HFF-Myc (cell line): ENCODE results near the gene GPBAR1.

Experiments used
- DNase-seq: peaks from one replicate; pipeline ENCODE4 v3.0.0-alpha.2; 2011; ENCODE audit warnings: low read depth; ENCODE audit errors: extremely low read depth
- H3K4me3 ChIP-seq: replicated peaks from 2 replicates; pipeline ENCODE4 v1.5.1; 2011; ENCODE audit warnings: low read depth, mild to moderate bottlenecking, control low read depth, low read length
- TF ChIP-seq, protein P1 (sequence below): IDR thresholded peaks from 2 replicates; pipeline ENCODE4 v1.5.1; 2012; ENCODE audit warnings: mild to moderate bottlenecking, low read depth, low read length, control low read depth; ENCODE audit errors: missing control alignments

The GPBAR1 gene

DNA sequence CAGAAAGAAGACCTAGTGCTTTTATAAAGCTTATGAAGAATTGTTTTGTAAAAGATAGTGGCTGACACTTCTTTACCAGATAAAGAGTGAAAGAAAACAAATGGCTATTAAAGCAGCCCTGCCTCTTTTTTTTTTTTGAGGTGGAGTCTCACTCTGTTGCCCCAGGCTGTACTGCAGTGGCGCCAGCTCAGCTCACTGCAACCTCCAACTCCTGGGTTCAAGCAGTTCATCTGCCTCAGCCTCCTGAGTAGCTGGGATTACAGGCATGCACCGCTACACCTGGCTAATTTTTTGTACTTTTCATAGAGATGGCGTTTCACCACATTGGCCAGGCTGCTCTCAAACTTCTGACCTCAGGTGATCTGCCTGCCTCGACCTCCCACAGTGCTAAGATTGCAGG, 31.0 kb upstream of the GPBAR1 start:
- TF ChIP-seq, protein P1, sequence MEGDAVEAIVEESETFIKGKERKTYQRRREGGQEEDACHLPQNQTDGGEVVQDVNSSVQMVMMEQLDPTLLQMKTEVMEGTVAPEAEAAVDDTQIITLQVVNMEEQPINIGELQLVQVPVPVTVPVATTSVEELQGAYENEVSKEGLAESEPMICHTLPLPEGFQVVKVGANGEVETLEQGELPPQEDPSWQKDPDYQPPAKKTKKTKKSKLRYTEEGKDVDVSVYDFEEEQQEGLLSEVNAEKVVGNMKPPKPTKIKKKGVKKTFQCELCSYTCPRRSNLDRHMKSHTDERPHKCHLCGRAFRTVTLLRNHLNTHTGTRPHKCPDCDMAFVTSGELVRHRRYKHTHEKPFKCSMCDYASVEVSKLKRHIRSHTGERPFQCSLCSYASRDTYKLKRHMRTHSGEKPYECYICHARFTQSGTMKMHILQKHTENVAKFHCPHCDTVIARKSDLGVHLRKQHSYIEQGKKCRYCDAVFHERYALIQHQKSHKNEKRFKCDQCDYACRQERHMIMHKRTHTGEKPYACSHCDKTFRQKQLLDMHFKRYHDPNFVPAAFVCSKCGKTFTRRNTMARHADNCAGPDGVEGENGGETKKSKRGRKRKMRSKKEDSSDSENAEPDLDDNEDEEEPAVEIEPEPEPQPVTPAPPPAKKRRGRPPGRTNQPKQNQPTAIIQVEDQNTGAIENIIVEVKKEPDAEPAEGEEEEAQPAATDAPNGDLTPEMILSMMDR: no peak
- no peak for DNase-seq
- no peak overlapping the region for H3K4me3 ChIP-seq

DNA sequence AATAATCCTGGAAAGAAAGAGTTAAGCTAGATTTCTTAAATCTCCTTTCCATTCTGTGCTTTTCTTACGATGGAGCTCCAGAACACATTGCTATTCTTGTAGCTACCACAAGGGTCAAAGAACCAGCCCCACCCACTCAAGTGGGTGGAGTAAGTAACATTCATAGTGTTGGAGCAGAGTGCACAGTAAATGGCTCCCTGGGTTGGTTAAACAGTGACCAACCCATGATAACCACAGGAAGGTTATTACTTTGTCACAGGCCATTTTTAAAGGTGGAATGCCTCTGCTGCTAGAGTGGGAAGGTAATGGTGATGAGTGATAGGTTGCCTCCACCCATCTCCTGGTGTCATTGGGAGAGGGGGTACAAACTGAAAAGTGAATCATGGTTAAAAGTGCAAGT, 29.9 kb upstream of the GPBAR1 start:
- H3K4me3 ChIP-seq: no peak overlapping the region
- DNase-seq: no peak
- TF ChIP-seq, protein P1: peak; percentile 12

DNA sequence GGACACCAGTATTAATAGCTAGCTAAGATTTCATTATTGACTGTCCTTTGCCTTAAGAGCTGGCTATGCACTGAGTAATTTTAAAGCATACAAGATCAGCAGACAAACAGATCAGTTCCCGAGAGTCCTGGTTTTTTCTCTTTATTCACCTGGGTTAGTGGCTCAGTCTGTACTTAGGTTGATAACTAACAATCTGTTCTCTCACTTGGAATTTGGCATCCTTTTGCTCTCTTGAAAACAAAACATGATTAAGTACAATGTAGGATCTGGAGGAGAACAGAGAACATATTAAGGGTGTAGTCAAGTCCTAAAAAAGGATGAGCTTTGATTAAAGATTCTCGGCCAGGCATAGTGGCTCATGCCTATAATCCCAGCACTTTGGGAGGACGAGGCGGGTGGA, 27.3 kb upstream of the GPBAR1 start:
- no peak overlapping the region for H3K4me3 ChIP-seq
- DNase-seq: no peak
- TF ChIP-seq, protein P1: no peak

DNA sequence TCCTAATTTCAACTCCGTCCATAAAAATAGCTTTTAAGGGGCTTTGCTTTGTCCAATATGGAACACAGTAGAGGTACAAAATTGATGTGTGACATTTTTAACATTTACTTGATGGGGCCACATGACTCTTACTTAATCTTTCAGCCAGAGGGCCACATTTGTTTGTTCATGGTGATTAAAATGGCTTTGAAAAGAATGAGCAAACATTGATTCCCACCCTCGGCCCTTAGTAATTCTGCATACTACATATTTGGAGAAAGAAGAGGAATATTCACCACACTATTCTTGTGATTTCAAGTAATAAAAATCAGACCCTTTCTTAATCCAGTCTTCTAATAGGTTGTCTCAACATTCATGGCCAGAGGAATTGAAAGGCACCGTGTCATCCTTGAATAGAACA, 26.3 kb upstream of the GPBAR1 start:
- no peak overlapping the region for H3K4me3 ChIP-seq
- DNase-seq: no peak

DNA sequence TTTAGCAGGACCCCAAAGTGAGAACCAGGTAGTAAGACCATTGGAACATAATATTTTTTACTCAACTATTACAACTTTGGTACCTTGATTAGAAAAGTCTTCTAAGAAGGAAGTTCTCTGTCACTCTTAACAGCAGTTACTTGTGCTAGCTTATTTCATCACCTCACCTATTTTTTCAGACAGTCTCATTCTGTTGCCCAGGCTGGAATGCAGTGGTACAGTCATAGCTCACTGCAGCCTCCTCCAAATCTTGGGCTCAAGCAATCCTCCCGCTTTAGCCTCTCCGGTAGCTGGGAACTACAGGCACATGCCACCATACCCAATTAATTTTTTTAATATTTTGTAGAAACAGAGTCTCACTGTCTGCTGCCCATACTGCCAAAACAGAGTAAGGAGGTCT, 25.8 kb upstream of the GPBAR1 start:
- DNase-seq: no peak
- TF ChIP-seq, protein P1: no peak
- H3K4me3 ChIP-seq: no peak overlapping the region

More for the DNA sequence above, 26.3 kb upstream of the GPBAR1 start:
- TF ChIP-seq, protein P1: no peak

DNA sequence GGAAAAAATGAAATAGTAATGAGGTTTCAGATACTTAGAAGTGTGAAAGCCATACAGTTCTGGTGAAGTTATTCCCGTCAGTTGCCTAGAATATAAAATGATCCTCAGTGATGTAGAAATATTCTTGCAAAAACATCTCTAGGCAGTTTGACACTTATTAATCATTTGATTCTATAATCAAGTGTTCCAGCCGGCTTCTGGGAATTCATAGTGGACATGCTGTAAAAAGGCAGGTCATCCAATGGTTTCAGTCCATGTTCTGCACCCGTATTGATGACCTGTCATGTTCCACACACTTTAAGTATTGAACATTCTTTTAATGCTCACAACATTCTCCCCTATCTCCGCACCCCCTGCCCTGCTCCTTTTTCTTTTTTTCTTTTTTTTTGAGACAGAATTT, 24.0 kb upstream of the GPBAR1 start:
- DNase-seq: no peak
- TF ChIP-seq, protein P1: no peak
- H3K4me3 ChIP-seq: no peak overlapping the region

DNA sequence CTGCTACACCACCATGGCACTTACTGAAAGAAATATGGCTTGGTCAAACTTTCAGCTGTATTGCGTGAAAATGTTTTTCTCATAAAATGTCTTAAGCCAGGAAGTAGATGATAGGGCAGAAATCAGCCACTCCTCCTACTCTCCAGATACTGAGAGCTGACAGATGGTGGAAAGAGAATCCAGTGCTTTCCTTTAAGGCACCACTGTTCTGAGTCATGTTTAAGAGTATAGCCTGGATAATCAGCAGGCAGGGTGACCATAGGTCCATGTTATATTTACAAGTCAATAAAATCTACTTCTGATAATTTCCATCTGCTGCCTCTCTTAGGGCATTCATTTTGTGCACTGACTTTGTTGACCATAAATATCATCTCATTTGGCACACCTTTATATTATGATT, 21.9 kb upstream of the GPBAR1 start:
- H3K4me3 ChIP-seq: no peak overlapping the region
- no peak for DNase-seq
- TF ChIP-seq, protein P1: no peak
